C4-2B (cell line): ENCODE data around the gene SESN3.

ENCODE experiments used
- ZFX ChIP-seq: fragments of 450-650 bp; IDR thresholded peaks from 2 replicates; pipeline ENCODE4 v1.6.1; 2017
- TF ChIP-seq, protein P1 (sequence below): fragments of 450-650 bp; conservative IDR thresholded peaks from 2 replicates; pipeline ENCODE4 v1.5.1; 2017; ENCODE audit warnings: mild to moderate bottlenecking

DNA sequence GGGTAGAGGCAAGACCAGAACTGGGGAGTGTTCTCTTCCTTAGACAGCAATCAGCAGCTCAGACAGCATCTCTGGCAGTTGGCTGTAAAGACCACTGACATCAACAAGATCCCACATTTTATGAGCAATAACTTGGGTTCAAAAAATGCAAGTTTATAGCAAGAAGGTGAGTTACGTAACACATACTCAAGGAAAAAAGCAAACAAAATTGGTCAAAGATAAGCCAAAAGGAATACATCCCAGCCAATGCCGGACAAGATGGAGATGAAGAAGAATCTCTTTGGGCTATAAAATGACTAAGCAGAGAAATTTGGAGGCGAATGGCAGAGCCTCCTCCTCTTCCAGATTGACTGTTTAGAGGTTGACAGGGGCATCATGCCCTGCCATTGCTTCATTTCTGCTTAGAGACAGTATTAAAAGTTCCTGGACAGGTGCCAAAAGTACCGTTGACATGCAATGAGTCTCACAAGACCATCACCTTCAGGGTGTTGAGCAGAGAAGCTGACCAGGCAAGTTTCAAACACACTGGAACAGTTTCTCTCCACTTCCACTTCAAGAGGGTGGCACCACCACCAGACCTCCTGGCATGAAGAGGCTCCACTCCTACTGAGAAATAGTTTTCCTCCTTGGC, 85.5 kb downstream of the SESN3 start:
- TF ChIP-seq, protein P1, sequence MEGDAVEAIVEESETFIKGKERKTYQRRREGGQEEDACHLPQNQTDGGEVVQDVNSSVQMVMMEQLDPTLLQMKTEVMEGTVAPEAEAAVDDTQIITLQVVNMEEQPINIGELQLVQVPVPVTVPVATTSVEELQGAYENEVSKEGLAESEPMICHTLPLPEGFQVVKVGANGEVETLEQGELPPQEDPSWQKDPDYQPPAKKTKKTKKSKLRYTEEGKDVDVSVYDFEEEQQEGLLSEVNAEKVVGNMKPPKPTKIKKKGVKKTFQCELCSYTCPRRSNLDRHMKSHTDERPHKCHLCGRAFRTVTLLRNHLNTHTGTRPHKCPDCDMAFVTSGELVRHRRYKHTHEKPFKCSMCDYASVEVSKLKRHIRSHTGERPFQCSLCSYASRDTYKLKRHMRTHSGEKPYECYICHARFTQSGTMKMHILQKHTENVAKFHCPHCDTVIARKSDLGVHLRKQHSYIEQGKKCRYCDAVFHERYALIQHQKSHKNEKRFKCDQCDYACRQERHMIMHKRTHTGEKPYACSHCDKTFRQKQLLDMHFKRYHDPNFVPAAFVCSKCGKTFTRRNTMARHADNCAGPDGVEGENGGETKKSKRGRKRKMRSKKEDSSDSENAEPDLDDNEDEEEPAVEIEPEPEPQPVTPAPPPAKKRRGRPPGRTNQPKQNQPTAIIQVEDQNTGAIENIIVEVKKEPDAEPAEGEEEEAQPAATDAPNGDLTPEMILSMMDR: no peak
- no peak for TF ChIP-seq ZFX
